Erythroblast (primary cell): ENCODE data around the gene RTCB.

Experiments
- GATA1 ChIP-seq: IDR thresholded peaks from 2 replicates; pipeline ENCODE4 v1.6.1; 2011; ENCODE audit warnings: low read depth, mild to moderate bottlenecking, control low read depth, low read length, moderate library complexity
- POLR2A ChIP-seq: IDR thresholded peaks from 2 replicates; pipeline ENCODE4 v1.6.1; 2011; ENCODE audit warnings: mild to moderate bottlenecking, low read length

DNA sequence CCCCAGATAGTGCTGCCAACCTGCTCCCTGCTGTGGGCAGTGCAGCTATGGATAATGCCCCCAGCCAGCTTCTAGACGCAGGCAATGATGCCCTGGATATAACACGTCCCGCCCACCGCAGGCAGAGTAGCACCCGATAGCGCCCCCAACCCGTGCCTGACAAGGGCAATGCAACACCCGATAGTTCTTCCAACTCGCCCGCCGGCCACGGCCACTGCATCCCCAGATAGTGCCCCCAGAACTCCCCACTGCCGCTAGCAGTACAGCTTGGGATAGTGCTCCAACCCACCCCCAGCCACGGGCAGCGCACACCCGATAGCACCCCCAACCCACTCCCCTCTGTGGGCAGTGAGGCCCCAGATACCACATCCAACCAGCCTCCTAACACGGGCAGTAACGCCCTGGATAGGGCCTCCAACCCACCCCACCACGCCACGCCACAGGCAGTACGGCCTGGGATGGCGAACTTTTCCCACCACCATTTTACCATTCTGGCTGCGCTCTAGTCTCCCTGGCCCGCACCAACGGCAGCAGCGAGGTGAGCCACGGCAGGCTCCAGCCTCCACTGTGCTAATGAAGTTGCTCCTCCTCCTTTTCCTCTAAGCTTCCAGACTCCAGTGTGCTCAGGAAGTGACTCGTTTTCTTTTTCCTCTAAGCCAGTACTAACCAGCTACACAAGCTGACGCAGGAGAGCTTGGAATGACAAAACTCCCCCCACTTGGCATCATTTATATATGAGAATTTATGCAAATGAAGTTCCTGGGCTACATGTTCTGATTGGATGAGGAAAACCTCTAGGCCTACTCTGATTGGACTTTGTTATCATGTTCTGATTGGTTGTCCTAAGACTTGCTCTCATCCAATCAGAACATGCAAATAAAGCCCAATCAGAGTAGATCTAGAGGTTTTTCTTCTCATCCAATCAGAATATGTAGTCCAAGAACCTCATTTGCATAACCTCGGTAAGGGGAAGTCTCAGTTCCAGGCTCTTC lies 57.4 kb downstream of the RTCB start:
- TF ChIP-seq POLR2A (no peak), GATA1 (no peak)
